GM21717 (cell line): Measurements from ENCODE around the gene MCM6.
"Not testable (repeated sequence)": the region's sequence is repeated elsewhere in the genome, so short reads cannot be mapped to it uniquely, and the experiment has no call there.

Experiments
- ATAC-seq: cut with Tn5 transposase; IDR thresholded peaks from one replicate; pipeline ENCODE4 v1.9.1; 2021; ENCODE audit warnings: mild to moderate bottlenecking, moderate library complexity; ENCODE audit not compliant: unreplicated experiment

Gene MCM6

DNA sequence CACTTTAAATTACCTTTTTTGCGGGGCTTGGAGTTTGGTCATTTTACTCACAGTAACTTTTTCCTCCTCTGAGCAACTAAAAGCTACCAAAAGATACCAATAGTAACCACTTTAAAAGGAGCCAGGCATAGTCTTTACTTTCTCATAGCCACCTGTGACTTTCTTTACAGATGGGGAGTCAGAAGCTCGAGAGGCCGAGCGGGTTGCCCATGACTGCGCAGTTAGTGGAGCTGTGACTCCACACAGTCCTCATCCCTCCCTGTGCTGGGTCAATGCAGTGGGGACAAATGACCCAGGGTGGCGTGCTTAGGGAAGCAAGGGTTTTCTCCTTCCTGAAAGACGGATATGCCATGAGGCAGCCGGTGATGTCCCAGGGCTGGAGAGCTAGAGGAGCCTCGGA, 51.1 kb downstream of the MCM6 start:
- no peak for ATAC-seq

DNA sequence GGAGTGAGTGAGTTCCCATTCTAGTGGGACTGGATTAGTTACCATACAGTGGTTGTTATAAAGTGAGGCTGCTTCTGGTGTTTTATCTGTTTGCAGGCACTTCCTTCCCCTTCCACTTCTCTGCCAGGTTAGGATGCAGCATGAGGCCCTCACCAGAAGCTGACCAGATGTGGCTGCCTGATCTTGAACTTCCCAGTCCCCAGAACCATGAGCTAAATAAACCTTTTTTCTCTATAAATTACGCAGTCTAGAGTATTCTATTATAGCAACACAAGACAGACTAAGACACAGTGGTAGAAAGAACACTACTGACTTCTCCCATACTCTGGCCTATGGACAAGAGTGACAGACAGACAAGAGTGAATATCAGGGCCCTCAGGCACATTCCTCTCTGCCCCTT, 53.4 kb downstream of the MCM6 start:
- no peak for ATAC-seq

DNA sequence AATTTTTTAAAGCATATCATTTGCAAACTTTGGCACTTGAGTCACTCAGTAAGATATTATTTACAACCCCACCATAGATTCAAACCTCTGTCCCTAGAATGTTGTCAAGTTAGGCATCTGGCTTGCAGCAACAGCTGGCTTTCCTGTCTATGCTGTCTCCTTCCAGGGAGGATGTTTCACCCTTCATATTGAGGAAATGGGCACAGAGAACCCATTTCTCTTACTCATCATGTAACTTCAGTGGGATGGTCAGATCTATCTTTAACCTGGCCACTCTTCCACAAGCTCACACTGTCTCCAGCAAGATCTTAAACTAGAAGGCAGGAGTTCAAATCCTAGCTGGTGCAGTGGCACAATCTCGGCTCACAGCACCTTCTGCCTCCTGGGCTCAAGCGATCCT, 55.1 kb downstream of the MCM6 start:
- ATAC-seq: no peak

DNA sequence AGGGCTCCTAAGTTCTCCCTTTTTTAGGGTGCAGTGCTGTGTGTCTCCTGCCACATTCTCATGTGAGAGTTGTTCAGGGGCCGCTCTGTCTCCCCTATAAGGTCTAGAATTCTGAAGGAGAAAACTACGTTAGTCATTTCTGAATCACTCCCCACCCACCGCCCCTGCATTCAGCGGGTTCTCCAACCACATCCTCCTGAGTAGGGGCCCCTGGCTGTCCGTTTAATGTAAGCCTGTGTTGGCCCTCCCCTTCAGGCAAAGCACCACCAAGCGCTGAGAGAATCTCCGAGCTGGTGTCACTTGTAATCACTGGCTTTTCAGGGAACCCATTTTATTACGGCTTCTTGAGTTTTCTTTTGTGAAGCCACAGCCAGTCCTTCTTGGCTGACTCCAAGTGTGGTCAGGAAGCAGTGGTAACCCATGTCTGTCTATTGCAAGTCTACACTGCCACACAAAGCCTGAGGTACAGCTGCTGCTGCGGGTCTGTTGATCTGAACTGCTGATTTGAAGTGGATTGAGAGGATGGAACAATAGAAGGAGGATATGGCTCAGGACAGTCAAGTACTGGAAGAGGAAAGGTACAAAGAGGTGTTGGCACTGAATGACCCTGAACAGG, 56.1 kb downstream of the MCM6 start:
- ATAC-seq: peak; percentile 87

DNA sequence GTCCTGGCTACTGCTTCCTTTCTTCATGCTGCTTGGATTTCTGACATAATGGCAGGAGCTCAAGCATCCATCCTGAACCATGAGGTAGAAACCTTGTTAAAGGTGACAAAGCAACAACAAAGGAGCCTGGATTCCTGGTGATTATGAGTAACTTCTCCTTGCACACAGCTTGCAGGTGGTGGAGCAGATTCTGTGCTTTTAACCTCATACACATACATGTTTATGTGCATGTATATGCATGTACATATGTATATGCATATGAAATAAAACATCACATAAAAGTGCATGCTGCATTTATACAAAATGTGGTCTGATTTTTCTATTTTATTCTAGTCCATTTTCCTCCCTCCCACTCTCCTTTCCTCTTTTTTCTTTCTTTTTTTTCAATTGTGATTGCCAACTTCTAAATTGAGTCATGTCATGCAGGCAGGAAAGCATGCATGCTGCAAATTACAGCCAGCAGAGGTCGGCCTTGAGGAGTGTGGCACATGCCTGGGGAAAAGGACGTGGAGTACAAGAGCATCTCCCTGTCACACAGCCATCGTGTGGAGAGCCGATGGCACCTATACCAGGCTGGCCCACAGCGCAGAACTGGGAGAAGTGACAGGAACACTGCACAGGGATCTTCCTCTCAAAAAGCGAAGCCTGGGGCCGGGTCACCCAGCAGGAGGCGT, 57.2 kb downstream of the MCM6 start:
- ATAC-seq: no peak

DNA sequence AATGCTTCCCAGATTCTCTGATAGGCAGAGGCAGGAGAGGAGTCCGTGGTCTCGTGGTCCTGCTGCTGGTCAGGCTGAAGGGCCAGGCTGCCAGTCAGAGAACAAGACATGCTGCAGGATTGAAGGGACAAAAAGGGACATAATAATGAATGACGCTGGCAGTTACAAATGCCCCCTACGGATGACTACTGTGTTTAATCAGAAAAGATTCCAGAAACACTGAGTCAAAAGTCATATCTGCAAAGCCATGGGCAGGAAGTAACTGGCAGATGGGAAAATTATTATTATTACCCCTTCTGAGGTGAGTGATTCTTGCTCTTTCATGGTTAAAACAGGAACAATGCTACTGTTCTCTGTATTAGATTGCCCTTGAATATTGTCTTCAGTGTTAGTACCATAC, 58.3 kb downstream of the MCM6 start:
- no peak for ATAC-seq

- ATAC-seq: no peak
These were observed 58.8 kb downstream of the MCM6 start for GRCh38 chr2:135817466-135817865.

DNA sequence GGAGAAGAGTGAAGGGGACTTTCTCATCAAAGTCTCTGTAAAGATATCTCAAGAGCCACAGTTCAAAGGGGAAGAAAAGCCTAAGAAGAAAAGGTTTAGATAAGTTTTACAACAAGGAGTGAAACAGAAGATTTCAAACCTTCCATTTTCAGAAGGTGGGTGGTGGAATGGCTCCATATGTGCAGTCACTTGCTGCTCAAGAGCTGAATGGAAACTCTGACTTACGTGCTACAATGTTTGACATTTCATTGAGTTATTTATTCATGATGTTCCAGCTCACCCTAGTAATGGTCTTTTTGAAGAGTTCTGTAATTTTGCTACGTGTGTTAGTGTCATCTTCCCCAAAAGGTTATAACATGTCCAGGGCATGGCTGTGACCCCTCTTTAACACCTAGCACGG, 61.0 kb downstream of the MCM6 start:
- no peak for ATAC-seq

- no peak for ATAC-seq
These were observed 63.2 kb downstream of the MCM6 start for GRCh38 chr2:135812907-135813511.

DNA sequence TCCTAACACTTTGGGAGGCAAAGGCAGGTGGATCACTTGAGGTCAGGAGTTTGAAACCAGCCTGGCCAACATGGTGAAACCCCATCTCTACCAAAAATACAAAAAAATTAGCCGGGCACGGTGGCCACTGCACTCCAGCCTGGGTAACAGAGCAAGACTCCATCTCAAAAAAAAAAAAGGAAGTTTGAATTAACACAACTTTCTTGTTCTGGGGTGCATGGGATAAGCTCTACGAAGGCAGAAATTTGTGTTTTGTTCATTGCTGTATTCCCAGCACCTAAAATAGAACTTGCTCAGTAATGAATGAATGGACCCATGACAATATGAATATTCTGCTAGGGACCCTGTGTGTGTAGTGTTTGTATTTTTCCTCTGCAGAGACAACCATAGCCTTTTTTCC, 68.4 kb downstream of the MCM6 start:
- not testable (repeated sequence) for ATAC-seq

GRCh38 chr2:135803278-135803677, 73.0 kb downstream of the MCM6 start:
- no peak for ATAC-seq

DNA sequence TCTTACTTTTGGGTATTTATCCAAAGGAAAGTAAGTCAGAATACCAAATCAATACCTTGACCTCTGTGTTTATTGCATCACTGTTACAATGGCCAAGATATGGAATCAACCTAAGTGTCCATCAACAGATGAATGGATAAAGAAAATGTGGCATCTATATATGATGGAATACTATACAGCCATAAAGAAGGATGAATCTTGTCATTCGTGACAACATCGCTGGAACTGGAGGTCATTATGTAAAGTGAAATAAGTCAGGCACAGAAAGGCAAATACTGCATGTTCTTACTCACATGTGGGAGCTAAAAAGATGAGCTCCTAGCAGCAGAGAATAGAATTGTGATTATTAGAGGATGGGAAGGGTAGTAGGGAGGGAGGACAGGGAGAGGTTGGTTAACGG, 73.9 kb downstream of the MCM6 start:
- no peak for ATAC-seq

- ATAC-seq: no peak
These were observed 75.5 kb downstream of the MCM6 start for GRCh38 chr2:135800513-135801460.

DNA sequence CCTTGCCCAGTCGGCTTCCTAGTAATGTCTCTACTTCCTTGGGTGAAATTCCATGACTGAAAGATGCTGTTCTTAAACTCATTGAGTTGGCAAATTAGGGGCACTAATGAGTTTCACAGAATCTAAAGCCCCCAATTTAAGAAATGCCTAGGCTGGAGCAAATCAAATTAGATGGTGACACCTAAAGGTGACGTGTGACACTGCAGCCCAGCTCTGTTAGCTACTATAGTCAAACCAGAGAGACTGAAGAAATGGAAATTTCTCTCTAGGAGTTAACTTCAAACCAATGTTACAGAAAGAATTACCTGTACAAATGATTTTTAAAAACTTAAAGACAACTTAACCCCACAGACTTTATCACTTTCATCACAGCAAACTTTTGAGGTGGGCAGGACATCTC, 76.5 kb downstream of the MCM6 start:
- no peak for ATAC-seq

DNA sequence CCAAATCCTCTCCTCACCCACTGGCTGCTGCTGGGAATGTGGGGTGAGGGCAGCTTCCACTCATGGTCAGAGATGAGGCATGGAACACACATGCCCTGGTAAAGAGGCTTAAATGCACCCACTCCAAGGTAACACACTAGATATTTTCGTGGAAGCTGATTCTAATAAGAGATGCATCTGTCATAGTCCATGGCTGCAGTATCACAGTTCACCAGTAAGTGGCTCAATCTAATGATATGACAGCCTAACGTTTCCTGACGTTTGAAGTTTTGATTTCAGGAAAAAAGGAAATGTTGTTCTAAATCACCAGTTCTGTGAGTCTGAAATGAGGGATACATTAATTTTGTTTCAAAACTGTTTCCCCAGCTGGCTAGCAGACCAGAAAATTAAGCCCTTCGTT, 77.5 kb downstream of the MCM6 start:
- no peak for ATAC-seq

DNA sequence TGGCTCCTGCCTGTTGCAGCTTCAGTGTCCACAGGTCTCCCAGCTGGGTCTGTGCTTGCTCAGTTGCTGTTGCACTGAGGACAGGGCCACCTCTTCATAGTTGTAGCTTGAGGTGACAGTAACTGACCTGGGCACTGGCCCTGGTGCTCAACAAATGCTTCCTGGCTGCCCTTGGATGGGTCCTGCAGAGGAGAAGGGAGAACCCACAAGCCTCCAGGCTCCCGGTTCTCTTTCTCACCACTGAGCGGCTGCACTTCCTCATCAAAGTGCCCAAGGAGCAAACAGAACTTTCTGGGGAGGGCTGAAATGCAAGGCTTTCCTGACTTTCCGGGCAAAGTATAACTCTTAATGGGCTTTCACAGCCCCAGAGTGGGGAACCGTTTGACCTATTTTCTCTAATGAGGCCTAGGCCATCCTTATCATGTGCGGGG, 78.0 kb downstream of the MCM6 start:
- ATAC-seq: no peak

DNA sequence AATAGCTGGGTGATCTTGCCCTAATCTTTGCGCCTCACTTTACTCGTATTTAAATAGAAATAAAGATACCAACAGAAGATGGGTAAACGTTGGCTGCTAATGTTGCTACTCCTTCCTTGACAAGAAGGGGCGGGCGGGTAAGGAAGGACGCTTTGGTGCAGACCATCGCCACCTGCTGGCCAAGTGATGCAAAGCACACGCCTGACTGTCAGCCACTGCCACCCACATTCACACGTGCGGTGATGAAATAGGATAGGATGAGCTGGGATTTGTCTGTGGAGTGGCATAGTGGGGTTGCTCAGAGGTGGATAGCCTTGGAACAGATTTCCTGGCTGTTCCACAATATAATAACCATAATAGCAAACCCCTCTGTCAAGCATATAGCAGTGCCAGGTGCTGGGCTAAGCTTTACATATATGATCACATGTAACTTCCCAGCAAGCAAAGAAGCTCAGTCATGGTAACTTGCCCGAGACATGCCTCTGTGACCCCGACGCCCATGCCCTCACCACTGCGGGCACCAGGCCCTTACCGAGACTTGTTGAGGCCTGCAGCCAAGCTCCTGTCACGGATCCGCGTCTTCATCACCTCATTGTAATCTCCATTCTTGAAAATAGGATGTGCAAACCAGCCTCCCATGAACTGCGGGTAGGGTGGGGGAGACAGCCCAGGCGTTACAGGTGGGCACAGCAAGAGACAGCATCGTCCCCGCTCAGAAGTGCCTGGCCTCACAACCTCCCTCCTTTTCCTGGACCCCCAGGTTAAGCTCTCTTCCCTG, 78.6 kb downstream of the MCM6 start:
- ATAC-seq: peak; percentile 58

DNA sequence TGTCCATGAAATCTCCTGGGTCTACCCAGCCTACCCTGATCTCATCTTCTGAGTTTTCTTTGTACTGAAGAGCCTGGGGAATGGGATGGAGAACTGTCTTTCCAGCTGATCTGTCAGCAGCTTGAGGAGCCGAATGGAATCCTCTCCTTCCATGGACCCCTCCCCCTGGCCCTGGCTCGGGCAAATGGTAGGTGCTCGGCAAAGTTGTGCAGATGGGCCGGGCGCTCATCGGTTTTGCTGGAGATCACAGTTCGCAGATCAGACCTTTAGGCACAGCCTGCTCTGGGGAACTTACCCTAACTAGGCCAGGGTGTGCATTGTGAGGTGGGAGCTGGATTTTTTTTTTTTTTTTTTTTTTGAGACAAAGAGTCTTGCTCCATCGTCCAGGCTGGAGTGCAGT, 79.6 kb downstream of the MCM6 start:
- ATAC-seq: no peak

- ATAC-seq: not testable (repeated sequence)
These were observed 80.6 kb downstream of the MCM6 start for GRCh38 chr2:135795641-135796040.

DNA sequence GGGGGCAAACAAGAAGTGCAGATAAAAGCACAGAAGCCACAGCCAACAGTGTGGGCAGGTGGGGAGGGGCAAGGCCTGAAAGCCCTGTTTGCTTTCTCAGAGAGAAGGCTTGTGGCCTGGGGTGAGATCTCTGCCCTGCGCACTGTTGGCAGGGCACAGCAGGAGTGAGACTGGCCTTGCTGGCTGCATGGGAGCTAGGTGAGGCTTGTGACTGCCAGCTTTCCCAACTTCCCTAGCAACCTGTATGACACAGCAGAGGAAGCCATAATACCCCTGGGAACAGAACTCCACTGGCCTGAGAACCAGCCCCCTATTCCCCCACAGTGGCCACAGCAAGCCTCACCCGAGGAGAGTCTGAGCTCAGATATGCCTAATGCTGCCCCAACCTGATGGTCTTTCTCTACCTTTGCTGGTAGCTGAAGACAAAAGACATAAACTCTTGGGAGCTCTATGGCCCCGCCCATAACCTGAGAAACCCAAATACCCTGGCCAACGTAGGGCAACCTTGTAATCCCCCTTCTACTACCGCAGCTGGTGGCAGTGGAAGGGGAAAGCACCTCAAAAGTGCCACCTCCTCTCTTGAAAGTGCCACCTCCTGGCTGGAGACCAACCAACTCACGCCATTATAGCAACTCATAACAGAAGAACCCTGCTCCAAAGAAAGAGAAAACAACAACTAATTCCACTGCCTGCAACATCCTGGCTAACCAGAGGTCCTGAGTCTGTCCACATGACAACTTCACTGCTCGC, 83.7 kb downstream of the MCM6 start:
- ATAC-seq: peak; percentile 46
